Stimulated activated CD4-positive, alpha-beta T cell treated with anti-CD3 and anti-CD28 coated beads, Interleukin-1b, Interleukin-23, amount 100 ng/mL, for 4 hours (primary cell): Measurements from ENCODE around the gene ART4.

ENCODE experiments used
- DNase-seq, 2 donors: peaks; one replicate each; pipeline ENCODE4 v3.0.0-alpha.2; 2020; ENCODE audit warnings: low read depth in 2 of 2

Gene ART4

DNA sequence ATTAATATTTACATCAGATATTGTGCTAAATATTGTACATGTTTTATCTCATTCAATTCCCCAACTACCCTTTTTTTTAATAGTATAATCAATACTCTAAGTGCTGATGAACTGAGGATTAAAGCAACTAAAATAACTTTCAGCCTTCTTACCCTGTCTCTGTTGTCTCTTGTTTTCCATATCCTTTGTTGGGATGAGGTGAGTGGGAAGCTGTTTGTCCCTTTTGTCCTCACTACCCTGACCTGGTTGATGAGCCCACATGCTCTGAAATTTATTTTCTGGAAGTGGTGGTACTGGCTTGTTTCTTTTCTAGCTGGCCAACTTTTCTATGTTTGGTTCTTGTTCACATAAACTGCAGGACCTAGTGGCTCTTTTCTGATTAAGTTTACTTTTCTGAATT is 9.6 kb upstream of the ART4 start:
- DNase-seq: no peak

- no peak for DNase-seq
Observed at GRCh38 chr12:14850929-14851663, 7.8 kb upstream of the ART4 start.

GRCh38 chr12:14849661-14850060 is 6.3 kb upstream of the ART4 start:
- DNase-seq: no peak

DNA sequence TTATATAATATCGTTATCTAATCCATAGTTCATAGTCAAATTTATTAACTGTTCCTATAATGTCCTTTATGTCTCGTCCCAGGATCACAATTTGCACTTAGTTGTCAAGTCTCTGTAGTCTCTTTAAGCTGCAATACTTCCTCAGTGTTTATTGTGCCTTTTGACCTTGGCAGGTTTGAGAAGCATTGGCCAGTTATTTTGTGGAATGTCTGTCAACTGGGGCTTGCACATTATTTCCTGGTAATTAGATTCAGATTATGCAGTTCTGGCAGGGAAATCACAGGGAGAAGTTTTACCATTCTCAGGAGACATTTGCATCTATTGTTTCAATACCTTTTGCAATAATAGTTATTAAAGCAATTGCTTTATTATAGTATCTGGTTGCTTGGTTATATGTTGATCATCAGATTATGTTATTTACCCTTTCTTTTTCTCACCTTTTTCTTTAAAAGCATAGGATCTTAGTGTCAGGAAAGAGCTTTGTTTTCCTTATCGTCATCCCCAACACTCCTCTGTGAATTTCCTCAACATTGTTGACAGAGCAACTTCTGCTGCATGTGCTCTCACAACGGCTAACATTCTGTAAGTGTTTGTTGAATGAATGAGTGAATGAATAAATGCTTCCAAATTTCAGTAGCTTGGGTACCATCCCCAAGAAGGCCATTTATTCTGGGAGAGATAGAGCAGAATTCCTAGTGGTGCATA is 3.7 kb upstream of the ART4 start:
- no peak for DNase-seq

DNA sequence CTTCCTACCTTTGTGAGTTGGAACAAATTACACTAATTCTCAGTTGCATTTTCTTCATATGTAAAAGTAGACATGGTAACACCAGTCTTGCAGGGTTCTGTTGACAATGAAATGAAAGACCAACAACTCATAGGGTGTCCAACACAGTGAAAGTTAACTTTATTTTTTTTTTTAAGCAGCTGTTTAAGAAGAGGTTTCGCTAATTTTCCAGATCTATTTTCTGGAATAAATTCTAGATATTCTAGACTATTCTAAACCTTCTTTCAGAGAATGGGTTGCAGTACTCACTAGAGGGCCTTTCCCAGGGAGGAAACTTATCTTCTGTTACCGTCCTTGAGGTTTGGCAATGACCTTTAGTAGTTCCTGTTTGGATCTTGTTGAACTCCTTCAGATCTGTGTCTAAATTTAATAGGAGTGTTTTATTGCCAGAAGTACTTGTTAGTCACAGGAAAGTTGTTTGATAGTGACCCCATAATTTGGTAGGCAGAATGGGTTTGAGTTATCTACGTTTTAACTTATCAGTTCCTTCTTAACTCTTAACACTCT is 2.8 kb upstream of the ART4 start:
- no peak for DNase-seq

- peak; percentile 2 to 30 for DNase-seq
Observed at GRCh38 chr12:14845350-14845750, 2.0 kb upstream of the ART4 start.

GRCh38 chr12:14844401-14844800 is 1.1 kb upstream of the ART4 start:
- DNase-seq: no peak

DNA sequence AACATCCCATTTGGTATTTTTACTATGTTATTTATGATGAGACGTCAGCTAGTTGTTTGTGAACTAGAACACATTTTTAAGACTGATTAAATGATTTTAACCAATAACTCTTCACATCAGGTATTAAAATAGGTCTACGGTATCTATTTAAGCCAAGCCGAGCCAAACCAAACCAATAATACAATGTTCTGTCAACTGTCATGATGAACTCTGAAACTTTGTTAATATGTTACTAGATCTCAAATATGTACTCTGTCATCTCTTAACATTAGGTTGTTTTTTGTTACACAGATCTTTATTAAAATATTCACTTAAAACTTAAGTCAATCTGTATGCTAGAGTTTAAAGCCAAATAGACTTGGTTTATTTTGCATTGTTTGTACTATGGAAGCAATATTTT is 1.0 kb downstream of the ART4 start:
- no peak for DNase-seq

DNA sequence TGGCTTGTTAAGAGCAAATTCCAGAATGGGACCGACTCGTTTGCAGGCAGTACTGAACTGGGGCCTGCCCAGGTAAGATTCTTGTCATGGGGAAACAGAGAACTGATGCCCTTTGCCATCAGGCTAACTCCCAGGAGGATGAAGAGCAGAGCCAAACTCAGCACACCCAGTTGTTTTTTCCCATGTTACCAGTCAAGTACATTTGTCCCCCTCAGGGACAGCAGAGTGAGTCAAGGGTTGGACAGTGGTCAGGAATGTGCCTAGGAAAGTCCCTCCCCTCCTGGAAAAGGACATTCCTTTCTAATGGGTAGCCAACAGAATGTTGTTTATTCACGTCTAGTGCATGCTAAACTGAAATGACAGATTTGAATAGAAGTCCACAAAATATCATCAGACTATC is 1.6 kb downstream of the ART4 start:
- no peak for DNase-seq

- no peak for DNase-seq
Observed at GRCh38 chr12:14840616-14841015, 2.7 kb downstream of the ART4 start.

- no peak for DNase-seq
Observed at GRCh38 chr12:14839262-14839661, 4.1 kb downstream of the ART4 start.

DNA sequence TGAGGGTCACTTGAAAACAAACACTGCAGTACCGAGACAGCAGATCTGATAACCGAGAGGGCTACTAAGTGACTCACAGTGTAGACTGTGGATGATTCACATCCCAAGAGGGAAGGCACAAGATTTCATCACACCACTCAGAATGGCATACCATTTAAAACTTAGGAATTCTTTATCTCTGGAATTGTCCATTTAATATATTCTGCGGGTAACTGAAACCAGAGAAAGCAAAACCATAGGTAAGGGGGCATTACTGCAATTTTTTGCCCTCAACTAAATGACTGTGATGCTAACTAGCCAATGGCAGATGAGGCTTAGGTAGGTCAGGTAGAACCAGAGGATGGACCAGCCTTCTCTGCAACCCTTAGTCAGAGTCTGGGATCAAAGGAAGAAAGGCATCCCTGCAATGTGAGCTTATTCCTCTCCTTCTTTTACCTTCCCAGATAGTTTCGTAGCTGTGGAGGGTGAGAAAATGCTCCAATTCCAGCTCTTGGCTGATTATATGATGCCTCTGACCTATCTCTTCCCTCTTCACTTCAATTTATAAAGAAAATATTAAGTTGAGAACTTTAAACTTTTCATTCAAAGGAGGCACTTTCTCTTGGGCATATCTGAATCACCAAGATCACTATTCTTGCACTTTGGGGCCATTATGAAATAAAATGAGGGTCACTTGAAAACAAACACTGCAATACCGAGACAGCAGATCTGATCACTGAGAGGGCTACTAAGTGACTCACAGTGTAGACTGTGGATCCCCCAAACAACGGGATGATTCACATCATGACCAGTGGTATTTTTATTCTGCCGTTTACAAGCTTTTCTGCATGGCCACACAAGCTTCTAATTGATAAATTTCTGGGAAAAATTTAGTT is 6.8 kb downstream of the ART4 start:
- DNase-seq: no peak

DNA sequence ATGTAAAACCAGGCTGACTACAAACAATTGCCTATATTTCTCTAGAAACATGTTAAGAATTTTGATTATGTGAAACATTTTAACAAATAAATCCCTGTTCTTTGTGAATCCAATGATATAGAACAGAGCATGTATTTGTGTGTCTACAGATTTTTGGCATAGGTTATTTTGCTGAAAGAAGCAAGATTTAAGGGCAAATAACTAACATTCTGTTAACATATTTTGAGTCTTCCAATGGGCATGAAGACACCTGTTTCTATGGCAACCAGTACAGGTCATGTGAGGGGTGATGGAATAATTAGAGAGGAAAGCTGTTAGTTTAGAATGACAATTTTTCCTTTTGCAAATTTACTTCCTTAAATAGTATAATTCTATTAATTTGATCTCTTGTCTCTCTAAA is 8.8 kb downstream of the ART4 start:
- no peak for DNase-seq

- no peak for DNase-seq
Observed at GRCh38 chr12:14833952-14834351, 9.4 kb downstream of the ART4 start.

DNA sequence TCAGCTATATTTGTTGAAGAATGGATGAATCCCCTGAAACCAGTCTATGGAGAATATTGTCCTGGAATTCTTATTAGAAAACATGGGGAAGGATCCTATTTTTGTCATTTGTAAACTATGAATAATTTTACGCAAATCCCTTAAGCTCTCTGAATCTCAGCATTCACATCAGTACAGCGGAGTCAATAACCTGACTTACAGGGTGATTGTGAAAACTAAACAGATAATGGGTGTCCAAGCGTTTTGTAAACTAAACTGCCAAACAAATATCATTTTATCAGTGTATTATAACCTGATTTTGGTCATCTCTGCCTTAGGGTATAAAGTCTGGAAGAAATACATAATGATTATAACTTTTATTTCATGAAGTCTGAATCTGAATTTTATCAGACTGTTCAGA is 10.0 kb downstream of the ART4 start:
- DNase-seq: no peak

DNA sequence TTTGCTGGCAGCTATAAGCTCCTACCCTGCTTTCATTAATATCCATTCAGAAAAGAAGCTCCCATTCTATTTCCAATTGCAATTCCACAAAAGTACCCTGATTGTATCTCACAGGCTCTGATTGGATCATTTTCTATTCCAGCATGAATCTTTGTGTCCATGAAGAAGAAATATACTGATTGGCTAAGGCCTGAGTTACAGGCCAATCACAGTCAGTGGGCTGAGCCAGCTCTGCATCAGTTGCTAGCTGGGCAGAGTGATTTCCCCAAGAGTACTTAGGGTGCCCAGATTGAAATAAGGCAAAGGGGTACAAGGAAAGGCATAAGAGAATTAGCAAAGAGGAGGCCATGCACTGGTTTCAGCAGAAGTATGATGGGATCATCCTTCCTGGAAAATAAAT is 14.4 kb downstream of the ART4 start:
- DNase-seq: no peak

- DNase-seq: no peak
Observed at GRCh38 chr12:14827043-14827442, 16.3 kb downstream of the ART4 start.

DNA sequence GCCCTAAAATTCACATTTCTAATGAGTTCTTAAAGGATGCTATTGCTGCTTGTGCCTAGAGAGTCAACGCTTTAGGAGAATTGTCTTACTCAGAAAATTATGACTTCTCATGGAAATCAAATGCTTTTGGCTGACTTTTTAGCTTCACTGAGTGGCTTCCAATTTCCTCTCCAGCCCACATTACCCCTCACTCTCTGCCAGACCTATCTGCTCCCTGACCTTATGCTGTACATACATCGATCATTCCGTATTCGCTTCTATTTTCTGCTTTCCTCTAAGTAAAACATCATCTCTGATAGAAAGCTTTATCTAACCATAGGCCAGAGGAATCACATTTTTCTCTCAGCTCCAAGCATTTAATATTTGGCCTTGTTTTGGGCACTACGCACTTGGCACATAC is 16.8 kb downstream of the ART4 start:
- DNase-seq: no peak

DNA sequence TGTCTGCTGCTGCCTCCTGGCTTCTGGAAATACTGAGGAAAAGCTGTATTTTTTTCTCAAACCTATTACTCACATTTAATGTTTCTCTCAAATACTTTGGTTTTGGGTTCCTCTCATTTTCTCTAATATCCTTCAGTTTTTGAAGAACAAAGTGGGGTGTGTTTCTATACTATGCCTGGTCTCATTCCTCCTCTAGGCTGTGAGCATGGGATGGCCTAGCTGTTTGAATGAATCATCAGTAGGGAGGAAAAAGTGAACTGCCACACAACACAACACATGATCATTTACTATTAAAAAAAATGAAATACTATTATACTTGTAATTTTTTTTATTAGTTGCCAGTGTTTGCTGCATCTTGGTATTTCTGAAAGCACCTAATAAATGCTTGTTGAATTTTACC is 18.1 kb downstream of the ART4 start:
- no peak for DNase-seq

GRCh38 chr12:14824012-14824634 is 19.2 kb downstream of the ART4 start:
- DNase-seq: no peak

DNA sequence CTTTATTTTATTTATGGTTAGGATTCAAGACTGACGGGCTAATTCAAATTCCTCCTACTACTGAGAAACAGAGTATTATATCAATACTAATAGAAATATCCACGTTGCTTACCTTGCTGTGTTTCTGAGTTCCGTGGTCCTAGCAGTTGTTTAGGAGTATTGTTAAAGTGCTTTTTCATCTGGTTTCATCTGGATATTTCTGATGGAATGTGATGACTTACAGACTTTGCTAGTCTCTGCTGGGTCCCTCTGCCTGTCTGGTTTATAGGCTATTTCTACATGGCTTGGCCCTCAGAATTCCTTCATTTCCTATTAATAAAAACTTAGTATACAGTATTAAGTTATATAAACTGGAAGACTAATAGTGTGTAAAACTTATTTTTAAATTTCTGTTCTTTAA is 29.3 kb downstream of the ART4 start, which contains the start of gene SMCO3:
Gene SMCO3 (minus strand): TSS at position 169 of the 400 bp plus-strand sequence. CDS start 7,502 bp downstream, outside the sequence.
- no peak for DNase-seq

DNA sequence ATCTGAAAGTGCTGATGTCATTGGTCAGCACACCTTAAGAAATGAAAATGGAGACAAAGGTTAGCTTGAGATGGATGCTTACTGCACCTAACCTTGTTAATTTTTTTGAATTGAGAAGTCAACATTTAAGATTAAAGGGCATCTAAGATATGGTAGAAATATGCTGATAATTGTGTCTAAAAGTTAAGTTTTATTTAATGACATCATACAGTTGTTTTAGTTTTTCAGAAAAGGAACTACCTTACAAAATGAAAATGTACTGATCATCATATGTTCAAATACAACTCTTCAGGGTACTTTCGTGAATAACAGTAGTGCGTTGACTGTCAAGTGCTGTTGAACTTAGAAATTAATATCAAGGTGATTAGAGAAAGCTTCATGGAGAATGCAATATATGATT is 31.8 kb downstream of the ART4 start:
- no peak for DNase-seq
